CD4-positive, alpha-beta memory T cell (primary cell): ENCODE results near the gene JAM3. TPM values are rescaled to one million over a fixed set of nuclear protein-coding genes. Genes with fewer than 3 reads are reported as not detected.

Experiments used
- CTCF ChIA-PET: fragments of 350-600 bp; sonication (Branson Sonifier 250); formaldehyde crosslinking; loops from one replicate; lab custom pipeline; 2021; ENCODE audit warnings: inconsistent platforms; ENCODE audit not compliant: partially characterized antibody; lab: Charles Lee
- POLR2A ChIA-PET: fragments of 350-600 bp; sonication (Branson Sonifier 250); formaldehyde crosslinking; loops from one replicate; lab custom pipeline; 2021; ENCODE audit not compliant: partially characterized antibody; lab: Charles Lee
- DNase-seq, 5 donors: peaks; one replicate each; pipeline versions ENCODE4 v3.0.0 to v3.0.0-alpha.2; 2020 to 2022; ENCODE audit warnings: mixed read lengths in 1 of 5
- H3K27ac ChIP-seq: one replicate; pipeline ENCODE4 v1.7.0; 2013; ENCODE audit warnings: low read depth, low read length
- H3K27me3 ChIP-seq: 2 replicates; pipeline ENCODE4 v1.7.0; 2013; ENCODE audit warnings: mild to moderate bottlenecking, low read length, moderate library complexity; ENCODE audit not compliant: insufficient read depth
- H3K36me3 ChIP-seq: 2 replicates; pipeline ENCODE4 v1.7.0; 2013; ENCODE audit warnings: mild to moderate bottlenecking, low read length, moderate library complexity; ENCODE audit not compliant: insufficient read depth
- H3K4me1 ChIP-seq: 2 replicates; pipeline ENCODE4 v1.7.0; 2013; ENCODE audit warnings: mild to moderate bottlenecking, low read length, moderate library complexity; ENCODE audit not compliant: insufficient read depth
- H3K4me3 ChIP-seq, 2 donors: one replicate each; pipeline ENCODE4 v1.7.0; 2013; ENCODE audit warnings: low read length in 2 of 2, mild to moderate bottlenecking in 1 of 2
- H3K9me3 ChIP-seq, 2 donors: one replicate each; pipeline ENCODE4 v1.7.0; 2013; ENCODE audit warnings: low read length in 2 of 2, control low read depth in 1 of 2; ENCODE audit not compliant: control insufficient read depth in 1 of 2
- H3K27ac Mint-ChIP-seq, 7 donors: one replicate each; pipeline ENCODE4 v1.8.0; 2020 to 2021; ENCODE audit warnings: mixed read lengths in 7 of 7, mild to moderate bottlenecking in 6 of 7, inconsistent platforms in 3 of 7, moderate library complexity in 3 of 7
- H3K27me3 Mint-ChIP-seq, 2 donors: one replicate each; pipeline ENCODE4 v1.8.0; 2020 to 2021; ENCODE audit warnings: mixed read lengths in 2 of 2
- H3K36me3 Mint-ChIP-seq, 2 donors: one replicate each; pipeline ENCODE4 v1.8.0; 2020 to 2021; ENCODE audit warnings: mixed read lengths in 2 of 2, inconsistent platforms in 1 of 2, mild to moderate bottlenecking in 1 of 2
- H3K4me1 Mint-ChIP-seq, 4 donors: one replicate each; pipeline ENCODE4 v1.8.0; 2020 to 2021; ENCODE audit warnings: mixed read lengths in 4 of 4, mild to moderate bottlenecking in 1 of 4
- H3K4me3 Mint-ChIP-seq, 8 donors: one replicate each; pipeline ENCODE4 v1.8.0; 2020 to 2021; ENCODE audit warnings: mixed read lengths in 8 of 8, mild to moderate bottlenecking in 7 of 8, moderate library complexity in 6 of 8, inconsistent platforms in 3 of 8
- H3K9me3 Mint-ChIP-seq, 8 donors: one replicate each; pipeline ENCODE4 v1.8.0; 2020 to 2021; ENCODE audit warnings: mixed read lengths in 8 of 8, mild to moderate bottlenecking in 5 of 8, inconsistent platforms in 3 of 8, moderate library complexity in 1 of 8
- intact Hi-C: fragments of 100-400 bp; cut with micrococcal nuclease; formaldehyde crosslinking; loops from one replicate; pipeline ENCODE4 v1.15.1; 2023
- polyA plus RNA-seq, 2 donors: library from polyadenylated mRNA; unstranded; fragments of 300-500 nt; fragmentation: Illumina TruSeq; gene quantifications; one replicate each; pipeline ENCODE4 v1.2.3, GENCODE V29; 2021
- total RNA-seq, 2 experiments: library from RNA; stranded (reverse); gene quantifications; one replicate each; pipeline ENCODE4 v1.2.3, GENCODE V29; 2021

The JAM3 gene
- total and polyA plus RNA-seq, 4 experiments from 2014 or later = 6.5 to 8.3 (median 6.7) TPM

- peaks cover 0 to 43% (median 28%) of the 10 kb centered on the region in 8 donors for H3K9me3 Mint-ChIP-seq
- ChIA-PET CTCF (no interaction called here), POLR2A (no interaction called here)
- no peak overlapping the region for H3K4me3 Mint-ChIP-seq
- Histone ChIP-seq H3K27ac (no peak overlapping the region), H3K4me3 (no peak overlapping the region), H3K27me3 (no peaks in the 10 kb centered on the region), H3K4me1 (no peaks in the 10 kb centered on the region), H3K36me3 (no peaks in the 10 kb centered on the region), H3K9me3 (peaks cover 0 to 8% of the 10 kb centered on the region in 2 donors)
- no peaks in the 10 kb centered on the region for H3K4me1 Mint-ChIP-seq
- no peak overlapping the region for H3K27ac Mint-ChIP-seq
- intact Hi-C loops = no loop called here
- no peak for DNase-seq
- peaks cover 0 to 3% of the 10 kb centered on the region in 2 donors for H3K27me3 Mint-ChIP-seq
- H3K36me3 Mint-ChIP-seq = peaks cover 10 to 20% of the 10 kb centered on the region in 2 donors
Measured at GRCh38 chr11:134131628-134132244, 62.9 kb downstream of the JAM3 start.

DNA sequence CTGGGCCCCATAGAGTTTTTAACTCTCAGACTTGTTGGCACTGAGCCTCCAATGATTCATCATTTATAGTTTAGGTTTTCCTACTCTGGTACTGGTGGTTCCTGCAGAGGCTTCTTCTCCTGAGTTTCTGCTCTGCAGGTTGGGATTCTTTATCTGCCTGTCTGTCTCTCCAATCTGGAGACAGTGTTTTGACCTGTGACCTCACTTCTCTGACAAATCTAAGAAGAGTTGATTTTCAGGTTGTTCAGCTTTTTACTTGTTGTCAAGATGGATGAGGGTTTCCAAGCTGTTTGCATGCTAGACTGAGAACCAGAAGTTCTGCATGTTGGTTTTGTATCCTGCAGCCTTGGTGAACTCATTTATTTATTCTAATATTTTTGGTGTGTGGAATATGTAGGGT, 63.9 kb downstream of the JAM3 start:
- H3K4me1 ChIP-seq = no peaks in the 10 kb centered on the region
- H3K4me3 ChIP-seq = no peak overlapping the region
- no peaks in the 10 kb centered on the region for H3K36me3 ChIP-seq
- H3K27ac ChIP-seq = no peak overlapping the region
- H3K4me3 Mint-ChIP-seq = no peak overlapping the region
- no peaks in the 10 kb centered on the region for H3K27me3 Mint-ChIP-seq
- CTCF ChIA-PET = no interaction called here
- no peak for DNase-seq
- peaks cover 10 to 20% of the 10 kb centered on the region in 2 donors for H3K36me3 Mint-ChIP-seq
- H3K9me3 Mint-ChIP-seq = peaks cover 0 to 43% (median 28%) of the 10 kb centered on the region in 8 donors
- no peak overlapping the region for H3K27ac Mint-ChIP-seq
- no peaks in the 10 kb centered on the region for H3K27me3 ChIP-seq
- H3K4me1 Mint-ChIP-seq = no peaks in the 10 kb centered on the region
- intact Hi-C loops = no loop called here
- H3K9me3 ChIP-seq = peaks cover 0 to 8% of the 10 kb centered on the region in 2 donors
- POLR2A ChIA-PET = no interaction called here

- Mint-ChIP-seq H3K4me3 (no peak overlapping the region), H3K4me1 (peaks cover 0 to 2% (median under 1%) of the 10 kb centered on the region in 4 donors), H3K27me3 (no peaks in the 10 kb centered on the region), H3K27ac (no peak overlapping the region), H3K9me3 (peaks cover 0 to 43% (median 28%) of the 10 kb centered on the region in 8 donors), H3K36me3 (peaks cover 10 to 20% of the 10 kb centered on the region in 2 donors)
- no peak for DNase-seq
- POLR2A ChIA-PET = no interaction called here
- Histone ChIP-seq H3K27ac (no peak overlapping the region), H3K9me3 (peaks cover 0 to 8% of the 10 kb centered on the region in 2 donors), H3K4me3 (no peak overlapping the region), H3K27me3 (no peaks in the 10 kb centered on the region), H3K36me3 (no peaks in the 10 kb centered on the region), H3K4me1 (no peaks in the 10 kb centered on the region)
- intact Hi-C loops = no loop called here
- CTCF ChIA-PET = interaction anchor here (0.7 to 3.7 kb wide), 2 partner anchors 9 to 83 kb away, joined by 4 to 23 read pairs; no protein-coding TSS in a partner anchor
Measured at GRCh38 chr11:134134167-134134566, 65.3 kb downstream of the JAM3 start.

DNA sequence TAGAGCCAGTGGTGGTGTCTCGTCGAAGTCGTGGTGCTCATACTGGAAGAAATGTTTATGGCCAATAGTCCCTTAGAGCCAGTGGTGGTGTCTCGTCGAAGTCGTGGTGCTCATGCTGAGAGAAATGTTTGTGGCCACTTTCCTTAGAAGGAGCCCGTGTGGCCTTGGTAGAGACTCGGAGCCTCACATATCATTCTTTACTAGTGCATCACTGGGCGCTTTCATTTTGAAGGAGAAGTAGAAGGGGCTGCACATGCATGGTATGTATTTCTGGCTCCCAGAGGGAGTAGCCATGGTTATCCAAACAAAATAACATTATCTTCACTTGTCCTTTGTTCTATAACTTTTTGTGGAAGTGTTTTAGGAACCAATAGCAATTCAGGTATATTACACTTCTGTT, 69.5 kb downstream of the JAM3 start:
- Mint-ChIP-seq H3K27ac (no peak overlapping the region), H3K27me3 (no peaks in the 10 kb centered on the region), H3K36me3 (peaks cover 1 to 3% of the 10 kb centered on the region in 2 donors), H3K4me1 (peaks cover 0 to 8% (median 3%) of the 10 kb centered on the region in 4 donors), H3K4me3 (no peak overlapping the region), H3K9me3 (peaks cover 0 to 10% (median 4%) of the 10 kb centered on the region in 8 donors)
- Histone ChIP-seq H3K36me3 (no peaks in the 10 kb centered on the region), H3K9me3 (no peaks in the 10 kb centered on the region), H3K4me3 (no peak overlapping the region), H3K4me1 (no peaks in the 10 kb centered on the region), H3K27me3 (no peaks in the 10 kb centered on the region), H3K27ac (no peak overlapping the region)
- ChIA-PET CTCF (interaction anchor here (0.9 to 3.1 kb wide), 8 partner anchors 8 to 213 kb away, joined by 3 to 43 read pairs (median 6); no protein-coding TSS in a partner anchor), POLR2A (no interaction called here)
- no peak for DNase-seq
- intact Hi-C loops = no loop called here

GRCh38 chr11:134139303-134139872, 70.5 kb downstream of the JAM3 start:
- intact Hi-C loops = loop anchor here (1.0 kb wide), 2 partner anchors 89 to 194 kb away; no protein-coding TSS in a partner anchor
- H3K27ac Mint-ChIP-seq = peak overlapping the region in 2 of 7 donors; percentile 52 to 75
- H3K27me3 ChIP-seq = no peaks in the 10 kb centered on the region
- CTCF ChIA-PET = interaction anchor here (0.9 to 3.1 kb wide), 14 partner anchors 9 to 232 kb away, joined by 3 to 43 read pairs (median 4); no protein-coding TSS in a partner anchor
- no peaks in the 10 kb centered on the region for H3K4me1 ChIP-seq
- no peak overlapping the region for H3K4me3 ChIP-seq
- POLR2A ChIA-PET = interaction anchor here (1.2 kb wide), 1 partner anchor 211 kb away, joined by 3 read pairs; no protein-coding TSS in a partner anchor
- H3K9me3 Mint-ChIP-seq = peaks cover 0 to 3% (median 0%) of the 10 kb centered on the region in 8 donors
- no peaks in the 10 kb centered on the region for H3K27me3 Mint-ChIP-seq
- H3K36me3 Mint-ChIP-seq = peaks cover 3% of the 10 kb centered on the region in 2 donors
- no peak for DNase-seq
- no peak overlapping the region for H3K27ac ChIP-seq
- H3K4me3 Mint-ChIP-seq = no peak overlapping the region
- no peaks in the 10 kb centered on the region for H3K36me3 ChIP-seq
- H3K4me1 Mint-ChIP-seq = peaks cover 0 to 8% (median 5%) of the 10 kb centered on the region in 4 donors
- H3K9me3 ChIP-seq = no peaks in the 10 kb centered on the region

- Mint-ChIP-seq H3K9me3 (peaks cover 0 to 2% (median 0%) of the 10 kb centered on the region in 8 donors), H3K4me3 (no peak overlapping the region), H3K27me3 (no peaks in the 10 kb centered on the region), H3K4me1 (peaks cover 0 to 8% (median 5%) of the 10 kb centered on the region in 4 donors), H3K27ac (no peak overlapping the region), H3K36me3 (peaks cover 3 to 4% of the 10 kb centered on the region in 2 donors)
- H3K27me3 ChIP-seq = no peaks in the 10 kb centered on the region
- no peaks in the 10 kb centered on the region for H3K4me1 ChIP-seq
- intact Hi-C loops = loop anchor here (1.0 kb wide), 2 partner anchors 90 to 195 kb away; no protein-coding TSS in a partner anchor
- H3K4me3 ChIP-seq = no peak overlapping the region
- ChIA-PET POLR2A (interaction anchor here (1.2 kb wide), 1 partner anchor 211 kb away, joined by 3 read pairs; no protein-coding TSS in a partner anchor), CTCF (interaction anchor here (0.7 to 3.1 kb wide), 10 partner anchors 10 to 216 kb away, joined by 3 to 43 read pairs (median 6); no protein-coding TSS in a partner anchor)
- no peaks in the 10 kb centered on the region for H3K36me3 ChIP-seq
- no peaks in the 10 kb centered on the region for H3K9me3 ChIP-seq
- H3K27ac ChIP-seq = no peak overlapping the region
- DNase-seq = peak; percentile 46 to 52 (median 50)
Measured at GRCh38 chr11:134139873-134140331, 71.0 kb downstream of the JAM3 start.
